GM12865 (cell line): ENCODE data around the gene FHIT.

ENCODE experiments used
- DNase-seq: peaks from one replicate; pipeline ENCODE4 v3.0.0; 2010; ENCODE audit warnings: low read depth
- H3K4me3 ChIP-seq: 2 replicates; pipeline ENCODE4 v1.5.1; 2011; ENCODE audit warnings: mild to moderate bottlenecking, low read depth, low read length, control low read depth
- CTCF ChIP-seq: IDR thresholded peaks from 2 replicates; pipeline ENCODE4 v1.5.1; 2011; ENCODE audit warnings: low read length, control low read depth, low read depth, inconsistent platforms; ENCODE audit not compliant: insufficient read depth; ENCODE audit errors: missing control alignments

Gene FHIT

GRCh38 chr3:60737633-60738399 lies 513.4 kb downstream of the FHIT start:
- no peak for TF ChIP-seq CTCF
- DNase-seq: no peak
- no peak overlapping the region for H3K4me3 ChIP-seq

GRCh38 chr3:60730371-60730770 lies 520.9 kb downstream of the FHIT start:
- H3K4me3 ChIP-seq: no peak overlapping the region
- no peak for DNase-seq
- TF ChIP-seq CTCF: no peak

GRCh38 chr3:60729056-60729455 lies 522.2 kb downstream of the FHIT start:
- no peak for TF ChIP-seq CTCF
- DNase-seq: no peak
- no peak overlapping the region for H3K4me3 ChIP-seq

- TF ChIP-seq CTCF: no peak
- DNase-seq: no peak
- no peak overlapping the region for H3K4me3 ChIP-seq
Measured at GRCh38 chr3:60728006-60728405, 523.2 kb downstream of the FHIT start.

- H3K4me3 ChIP-seq: no peak overlapping the region
- TF ChIP-seq CTCF: no peak
- no peak for DNase-seq
Measured at GRCh38 chr3:60720736-60721135, 530.5 kb downstream of the FHIT start.

- TF ChIP-seq CTCF: no peak
- no peak overlapping the region for H3K4me3 ChIP-seq
- DNase-seq: no peak
Measured at GRCh38 chr3:60716573-60716972, 534.7 kb downstream of the FHIT start.
